A673 (cell line): ENCODE measurements around the gene TIGD2.

ENCODE experiments used
- EZH2 ChIP-seq: fragments of 200-600 bp; sonication (generic); IDR thresholded peaks from 2 replicates; pipeline ENCODE4 v1.6.1; 2017; ENCODE audit warnings: borderline replicate concordance, low read depth, mild to moderate bottlenecking, mixed read lengths, antibody characterized with exemption, low read length; ENCODE audit not compliant: poor library complexity, severe bottlenecking
- TF ChIP-seq, protein P1 (sequence below): fragments of 300-800, 200-600 bp; sonication (generic); conservative IDR thresholded peaks from 2 replicates; pipeline ENCODE4 v1.5.1; 2017; ENCODE audit warnings: low read depth, mild to moderate bottlenecking, antibody characterized with exemption, low read length, moderate library complexity, mixed read lengths

DNA sequence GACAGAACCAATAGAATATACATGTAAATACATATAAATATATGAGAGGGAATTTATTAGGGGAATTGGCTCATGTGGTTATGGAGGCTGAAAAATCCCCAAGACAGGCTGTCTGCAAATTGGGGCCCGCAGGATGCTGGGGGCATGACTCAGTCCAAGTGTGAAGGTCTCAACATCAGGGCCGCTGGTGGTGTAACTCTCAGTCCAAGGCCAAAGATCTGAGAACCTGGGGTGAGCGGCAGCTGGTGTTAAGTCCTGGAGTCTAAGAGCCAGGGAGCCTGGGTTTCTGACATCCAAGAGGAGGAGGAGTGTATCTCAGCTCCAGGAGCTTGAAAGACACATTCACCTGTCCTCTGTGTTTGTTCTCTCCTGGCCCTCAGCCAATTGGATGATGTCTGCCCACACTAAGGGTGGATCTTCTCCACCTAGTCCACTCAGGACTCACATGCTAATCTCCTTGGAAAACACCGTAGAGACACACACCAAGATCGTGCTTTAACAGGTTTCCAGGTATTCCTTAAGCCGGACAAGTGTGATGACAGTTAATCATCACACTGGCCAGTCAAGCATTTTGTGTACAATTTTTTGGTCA lies 28.9 kb downstream of the TIGD2 start:
- TF ChIP-seq, protein P1, sequence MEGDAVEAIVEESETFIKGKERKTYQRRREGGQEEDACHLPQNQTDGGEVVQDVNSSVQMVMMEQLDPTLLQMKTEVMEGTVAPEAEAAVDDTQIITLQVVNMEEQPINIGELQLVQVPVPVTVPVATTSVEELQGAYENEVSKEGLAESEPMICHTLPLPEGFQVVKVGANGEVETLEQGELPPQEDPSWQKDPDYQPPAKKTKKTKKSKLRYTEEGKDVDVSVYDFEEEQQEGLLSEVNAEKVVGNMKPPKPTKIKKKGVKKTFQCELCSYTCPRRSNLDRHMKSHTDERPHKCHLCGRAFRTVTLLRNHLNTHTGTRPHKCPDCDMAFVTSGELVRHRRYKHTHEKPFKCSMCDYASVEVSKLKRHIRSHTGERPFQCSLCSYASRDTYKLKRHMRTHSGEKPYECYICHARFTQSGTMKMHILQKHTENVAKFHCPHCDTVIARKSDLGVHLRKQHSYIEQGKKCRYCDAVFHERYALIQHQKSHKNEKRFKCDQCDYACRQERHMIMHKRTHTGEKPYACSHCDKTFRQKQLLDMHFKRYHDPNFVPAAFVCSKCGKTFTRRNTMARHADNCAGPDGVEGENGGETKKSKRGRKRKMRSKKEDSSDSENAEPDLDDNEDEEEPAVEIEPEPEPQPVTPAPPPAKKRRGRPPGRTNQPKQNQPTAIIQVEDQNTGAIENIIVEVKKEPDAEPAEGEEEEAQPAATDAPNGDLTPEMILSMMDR: no peak
- no peak for TF ChIP-seq EZH2
